Upper lobe of left lung (tissue), 4 donors: ENCODE results near the gene SFXN2.

Experiments
- CTCF ChIP-seq, 6 experiments: fragments of 450-650 bp in 4 of 6; fragments of 200-600 bp in 2 of 6; sonication (generic) in 2 of 6; IDR thresholded peaks; one replicate each; pipeline ENCODE4 v1.5.1; 2016 to 2019; ENCODE audit warnings: antibody characterized with exemption in 6 of 6
- POLR2AphosphoS5 ChIP-seq, 2 donors: sonication (generic); formaldehyde crosslinking; IDR thresholded peaks; one replicate each; pipeline ENCODE4 v1.5.1; 2017; ENCODE audit warnings: antibody characterized with exemption in 2 of 2

GRCh38 chr10:102696736-102697135 is 17.7 kb upstream of the SFXN2 start:
- TF ChIP-seq CTCF (IDR thresholded peaks at IDR 0.05) (no peak), POLR2AphosphoS5 (IDR thresholded peaks at IDR 0.05) (no peak)
